Measurements from ENCODE around the gene EVA1B. TPM values are rescaled to one million over a fixed set of nuclear protein-coding genes. Genes with fewer than 3 reads are reported as not detected.
A peak's percentile ranks its signal among the peaks of the same experiment; 100 is the strongest.

EVA1B gene
- total RNA-seq, 2 donors from 2014 or later: 67.1 to 78.7 TPM

DNA sequence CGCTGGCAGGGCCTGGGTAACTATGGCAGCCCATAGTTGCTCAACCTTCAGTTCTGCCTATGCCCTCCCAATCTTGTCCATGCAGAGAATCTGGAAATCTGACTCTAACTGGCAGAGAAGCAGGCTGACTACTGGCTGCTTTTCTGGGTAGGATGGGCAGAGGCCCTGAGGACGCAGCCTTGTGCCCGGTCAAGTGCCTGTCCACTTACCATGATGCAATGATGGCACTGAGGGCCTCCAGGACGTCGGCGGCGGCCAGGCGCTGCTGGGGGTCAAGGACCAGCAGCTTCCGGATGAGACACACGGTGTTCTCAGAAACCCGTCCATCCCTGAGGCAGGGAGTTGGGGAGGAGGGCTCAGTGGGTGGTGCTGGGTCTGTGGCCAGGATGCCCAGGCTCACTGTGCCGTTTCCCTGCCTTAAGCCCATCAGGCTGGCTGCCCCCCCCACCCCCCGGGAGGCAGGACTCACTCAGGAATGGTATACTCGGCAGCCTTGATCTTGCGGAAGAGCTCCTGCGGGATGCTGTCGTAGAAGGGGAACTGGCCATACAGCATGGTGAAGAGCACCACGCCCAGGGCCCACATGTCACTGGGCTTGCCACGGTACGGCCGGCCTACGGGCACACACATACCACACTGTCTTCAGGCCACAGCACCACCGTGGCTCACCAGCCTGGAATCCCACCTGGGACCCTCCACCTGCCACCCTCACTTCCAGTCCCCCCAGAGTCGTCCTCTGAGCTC lies 20.4 kb upstream of the EVA1B start:
- intact Hi-C loops (cut with DNase I): loop anchor here (2.0 kb wide), 1 partner anchor 77 kb away; no protein-coding TSS in a partner anchor
- Histone ChIP-seq H3K27me3 (replicated peaks; ENCODE audit: insufficient read depth) (no peaks in the 10 kb centered on the region), H3K9me3 (no peaks in the 10 kb centered on the region), H3K36me3 (peaks cover 0 to 5% of the 10 kb centered on the region in 2 donors), H3K4me1 (replicated peaks) (no peaks in the 10 kb centered on the region), H3K27ac (no peak overlapping the region), H3K4me3 (no peak overlapping the region)
- no peak for TF ChIP-seq POLR2A (IDR thresholded peaks at IDR 0.05)
- no peak for TF ChIP-seq CTCF (IDR thresholded peaks at IDR 0.05)
- no peak for TF ChIP-seq POLR2AphosphoS5 (IDR thresholded peaks at IDR 0.05)
- no peak for DNase-seq (ENCODE audit: low spot score)
- WGBS: 92% methylated on average over 24 of the region's 24 CpGs

GRCh38 chr1:36342426-36343185 lies 19.2 kb upstream of the EVA1B start:
- DNase-seq (ENCODE audit: low spot score): no peak
- peak overlapping the region in 1 of 2 donors; percentile 18 for H3K27ac ChIP-seq
- intact Hi-C loops (cut with DNase I): loop anchor here (2.0 kb wide), 1 partner anchor 78 kb away; no protein-coding TSS in a partner anchor
- 77% methylated on average over 10 of the region's 10 CpGs for WGBS
- no peaks in the 10 kb centered on the region for H3K4me1 ChIP-seq (replicated peaks)
- TF ChIP-seq CTCF (IDR thresholded peaks at IDR 0.05) (peak in 3 of 4 experiments; percentile 64 to 74 (median 67)), POLR2AphosphoS5 (IDR thresholded peaks at IDR 0.05) (peak; percentile 13), POLR2A (IDR thresholded peaks at IDR 0.05) (no peak)
- H3K36me3 ChIP-seq: no peaks in the 10 kb centered on the region
- no peak overlapping the region for H3K4me3 ChIP-seq
- no peaks in the 10 kb centered on the region for H3K27me3 ChIP-seq (replicated peaks; ENCODE audit: insufficient read depth)
- H3K9me3 ChIP-seq: no peaks in the 10 kb centered on the region

DNA sequence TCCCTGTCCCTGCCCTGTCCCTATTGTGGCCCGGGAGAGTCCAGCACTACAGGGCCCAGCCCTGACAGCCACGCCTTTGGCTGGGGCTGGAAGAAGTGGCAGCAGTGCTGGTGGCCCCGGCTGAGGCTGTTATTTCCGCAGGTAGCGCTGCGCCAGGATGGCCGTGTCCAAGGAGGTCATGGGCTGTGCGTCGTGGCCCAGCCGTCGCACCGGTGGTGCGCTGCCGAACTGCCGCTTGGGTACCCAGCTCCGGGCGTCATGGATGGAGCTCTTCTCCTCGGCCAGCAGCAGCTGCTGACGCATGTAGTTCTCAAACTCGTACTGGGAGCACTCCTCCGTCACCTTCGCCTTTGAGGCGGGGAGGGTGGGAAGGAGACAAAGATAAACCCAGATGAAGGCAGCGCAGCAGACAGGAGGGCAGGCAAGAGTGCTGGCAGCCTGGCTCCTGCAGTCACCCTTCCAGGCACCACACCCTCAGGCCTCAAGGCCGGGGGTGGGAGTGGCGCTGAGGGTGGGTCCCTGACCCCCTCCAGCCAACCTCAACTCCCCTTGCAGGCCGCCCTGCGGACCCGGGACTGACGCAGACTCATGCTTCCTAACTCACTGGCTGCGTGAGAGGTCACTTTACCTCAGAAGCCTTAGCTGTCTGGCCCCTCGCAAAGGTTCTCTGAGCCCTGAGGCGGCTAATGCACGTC lies 18.3 kb upstream of the EVA1B start:
- intact Hi-C loops (cut with DNase I): loop anchor here (2.0 kb wide), 1 partner anchor 79 kb away; no protein-coding TSS in a partner anchor
- Histone ChIP-seq H3K27me3 (replicated peaks; ENCODE audit: insufficient read depth) (no peaks in the 10 kb centered on the region), H3K27ac (no peak overlapping the region), H3K4me1 (replicated peaks) (no peaks in the 10 kb centered on the region), H3K9me3 (no peaks in the 10 kb centered on the region), H3K36me3 (no peaks in the 10 kb centered on the region), H3K4me3 (no peak overlapping the region)
- no peak for TF ChIP-seq POLR2A (IDR thresholded peaks at IDR 0.05)
- TF ChIP-seq POLR2AphosphoS5 (IDR thresholded peaks at IDR 0.05): no peak
- TF ChIP-seq CTCF (IDR thresholded peaks at IDR 0.05): no peak
- no peak for DNase-seq (ENCODE audit: low spot score)
- WGBS: 88% methylated on average over 33 of the region's 34 CpGs

GRCh38 chr1:36339615-36340014 lies 16.2 kb upstream of the EVA1B start:
- Histone ChIP-seq H3K27me3 (replicated peaks; ENCODE audit: insufficient read depth) (no peaks in the 10 kb centered on the region), H3K27ac (no peak overlapping the region), H3K36me3 (no peaks in the 10 kb centered on the region), H3K4me3 (no peak overlapping the region), H3K4me1 (replicated peaks) (no peaks in the 10 kb centered on the region), H3K9me3 (no peaks in the 10 kb centered on the region)
- WGBS: 82% methylated on average over 9 of the region's 9 CpGs
- intact Hi-C loops (cut with DNase I): no loop called here
- TF ChIP-seq POLR2A (IDR thresholded peaks at IDR 0.05) (no peak), CTCF (IDR thresholded peaks at IDR 0.05) (no peak), POLR2AphosphoS5 (IDR thresholded peaks at IDR 0.05) (no peak)
- no peak for DNase-seq (ENCODE audit: low spot score)
